Astrocyte (in vitro differentiated cells and primary cell): Measurements from ENCODE around the gene SIGLEC8. TPM values are rescaled to one million over a fixed set of nuclear protein-coding genes. Genes with fewer than 3 reads are reported as not detected.

Experiments used
- DNase-seq: peaks from one replicate; pipeline ENCODE4 v3.0.0-alpha.2; 2010; ENCODE audit warnings: low read depth
- FAIRE-seq: peaks from 2 replicates; lab custom pipeline; 2011; peaks lifted over from hg19 to GRCh38; lab: Jason Lieb, UNC
- H2AFZ ChIP-seq: 2 replicates; pipeline ENCODE4 v1.6.0; 2012; ENCODE audit warnings: low read depth, low read length, inconsistent platforms
- H3K27ac ChIP-seq: 2 replicates; pipeline ENCODE4 v1.5.1; 2011; ENCODE audit warnings: low read depth, low read length, inconsistent platforms
- H3K27me3 ChIP-seq: 2 replicates; pipeline ENCODE4 v1.6.0; 2011; ENCODE audit warnings: low read length, inconsistent platforms; ENCODE audit not compliant: insufficient read depth
- H3K36me3 ChIP-seq: 2 replicates; pipeline ENCODE4 v1.5.1; 2011; ENCODE audit warnings: low read length, inconsistent platforms; ENCODE audit not compliant: insufficient read depth
- H3K4me1 ChIP-seq: 2 replicates; pipeline ENCODE4 v1.5.1; 2011; ENCODE audit warnings: low read length, inconsistent platforms; ENCODE audit not compliant: insufficient read depth
- H3K4me2 ChIP-seq: 2 replicates; pipeline ENCODE4 v1.6.0; 2012; ENCODE audit warnings: low read length, inconsistent platforms
- H3K4me3 ChIP-seq: 2 replicates; pipeline ENCODE4 v1.5.1; 2011; ENCODE audit warnings: low read depth, mild to moderate bottlenecking, low read length, inconsistent platforms; ENCODE audit not compliant: insufficient read depth
- H3K79me2 ChIP-seq: 2 replicates; pipeline ENCODE4 v1.6.0; 2012; ENCODE audit warnings: mild to moderate bottlenecking, low read length, inconsistent platforms; ENCODE audit not compliant: insufficient read depth
- H3K9ac ChIP-seq: 2 replicates; pipeline ENCODE4 v1.6.0; 2012; ENCODE audit warnings: mild to moderate bottlenecking, low read length, inconsistent platforms
- H3K9me3 ChIP-seq: 2 replicates; pipeline ENCODE4 v1.5.1; 2012; ENCODE audit warnings: low read depth, mild to moderate bottlenecking, low read length, inconsistent platforms; ENCODE audit not compliant: insufficient read depth
- H4K20me1 ChIP-seq: 2 replicates; pipeline ENCODE4 v1.6.0; 2012; ENCODE audit warnings: low read length, inconsistent platforms; ENCODE audit not compliant: insufficient read depth
- H3K27ac Mint-ChIP-seq: one replicate; pipeline ENCODE4 v1.8.0; 2021; ENCODE audit warnings: mild to moderate bottlenecking, mixed read lengths; ENCODE audit not compliant: unreplicated experiment
- H3K27me3 Mint-ChIP-seq: one replicate; pipeline ENCODE4 v1.8.0; 2021; ENCODE audit warnings: low read depth, mixed read lengths; ENCODE audit not compliant: unreplicated experiment
- H3K36me3 Mint-ChIP-seq: one replicate; pipeline ENCODE4 v1.8.0; 2021; ENCODE audit warnings: low read depth, mixed read lengths; ENCODE audit not compliant: unreplicated experiment
- H3K4me1 Mint-ChIP-seq: one replicate; pipeline ENCODE4 v1.8.0; 2021; ENCODE audit warnings: low read depth, mixed read lengths; ENCODE audit not compliant: unreplicated experiment
- H3K4me3 Mint-ChIP-seq: one replicate; pipeline ENCODE4 v1.8.0; 2021; ENCODE audit warnings: mild to moderate bottlenecking, moderate library complexity, mixed read lengths; ENCODE audit not compliant: unreplicated experiment
- H3K9me3 Mint-ChIP-seq: one replicate; pipeline ENCODE4 v1.8.0; 2021; ENCODE audit warnings: mild to moderate bottlenecking, mixed read lengths; ENCODE audit not compliant: unreplicated experiment
- EZH2 ChIP-seq: IDR thresholded peaks from 2 replicates; pipeline ENCODE4 v1.6.1; 2012; ENCODE audit warnings: mild to moderate bottlenecking, low read length, inconsistent platforms; ENCODE audit not compliant: insufficient read depth
- total RNA-seq: library from RNA; stranded (reverse); gene quantifications from 2 replicates; pipeline ENCODE4 v1.2.1, GENCODE V29; 2021
- TF ChIP-seq, protein P1 (sequence below): IDR thresholded peaks from 2 replicates; pipeline ENCODE4 v1.5.1; 2011; ENCODE audit warnings: low read depth, mild to moderate bottlenecking, inconsistent platforms, low read length, moderate library complexity; ENCODE audit not compliant: insufficient read depth

The SIGLEC8 gene
- total RNA-seq, 1 donor from 2014 or later, result not detected

DNA sequence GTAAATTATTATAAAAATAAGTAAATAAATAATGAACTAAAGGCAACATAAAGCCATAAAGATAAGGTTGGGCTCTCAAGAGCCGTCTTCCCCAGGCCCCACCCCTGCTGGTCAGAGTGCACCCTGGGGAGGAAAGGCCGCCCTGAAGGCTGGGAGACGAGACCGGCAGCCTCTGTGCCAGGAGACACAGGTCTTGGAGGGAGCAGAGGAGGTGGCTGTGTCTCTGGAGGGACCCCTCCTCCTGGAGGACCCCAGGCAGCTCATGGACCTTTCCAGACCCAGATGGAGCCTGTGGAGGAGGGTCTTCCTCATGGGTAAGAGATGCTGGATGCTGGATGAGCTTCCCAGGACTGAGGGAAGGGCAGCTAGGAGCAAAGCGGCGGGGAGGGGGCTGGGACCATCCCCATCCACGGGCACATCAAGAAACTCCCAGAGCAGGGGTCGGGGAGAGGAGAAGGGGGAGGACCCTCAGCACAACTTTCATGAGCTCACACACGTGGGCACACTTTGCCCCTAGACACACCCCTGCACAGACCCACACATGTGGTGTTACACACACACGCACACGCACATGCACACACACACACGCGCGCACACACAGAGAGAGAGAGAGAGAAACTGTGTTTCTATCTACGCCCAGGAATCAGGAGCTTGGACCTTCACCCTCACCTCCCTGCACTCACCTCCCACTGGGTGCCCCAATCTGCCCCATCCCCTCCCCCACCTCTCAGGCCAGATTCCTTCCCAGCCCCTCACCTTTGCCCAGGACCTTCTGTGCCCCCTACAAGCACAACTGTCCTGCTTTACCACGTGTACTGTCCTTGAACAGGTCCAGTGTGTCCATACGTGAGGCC is 20.4 kb upstream of the SIGLEC8 start, which contains the start of gene CEACAM18:
Gene CEACAM18, plus strand, starts transcription at position 159 of the 854 bp plus-strand sequence.
- no peak within 1 kb of the TSS for H3K4me3 ChIP-seq
- H3K4me2 ChIP-seq, result no peak within 1 kb of the TSS
- peaks cover 2% of the 10 kb centered on the region for H3K9me3 Mint-ChIP-seq
- H3K36me3 Mint-ChIP-seq, result no peaks in the 10 kb centered on the region
- no peak within 1 kb of the TSS for H3K27ac ChIP-seq
- DNase-seq, result no peak
- no peaks in the 10 kb centered on the region for H3K4me1 ChIP-seq
- no peak within 1 kb of the TSS for H3K9ac ChIP-seq
- H4K20me1 ChIP-seq, result no peaks in the 10 kb centered on the region
- no peaks in the 10 kb centered on the region for H3K27me3 ChIP-seq
- no peaks in the 10 kb centered on the region for H3K36me3 ChIP-seq
- FAIRE-seq, result no peak
- no peak within 1 kb of the TSS for H3K27ac Mint-ChIP-seq
- H3K4me1 Mint-ChIP-seq, result no peaks in the 10 kb centered on the region
- H2AFZ ChIP-seq, result no peak within 1 kb of the TSS
- H3K79me2 ChIP-seq, result no peaks in the 10 kb centered on the region
- H3K27me3 Mint-ChIP-seq, result peaks cover 23% of the 10 kb centered on the region
- H3K9me3 ChIP-seq, result peaks cover 12% of the 10 kb centered on the region
- no peak within 1 kb of the TSS for H3K4me3 Mint-ChIP-seq
- TF ChIP-seq, protein P1, sequence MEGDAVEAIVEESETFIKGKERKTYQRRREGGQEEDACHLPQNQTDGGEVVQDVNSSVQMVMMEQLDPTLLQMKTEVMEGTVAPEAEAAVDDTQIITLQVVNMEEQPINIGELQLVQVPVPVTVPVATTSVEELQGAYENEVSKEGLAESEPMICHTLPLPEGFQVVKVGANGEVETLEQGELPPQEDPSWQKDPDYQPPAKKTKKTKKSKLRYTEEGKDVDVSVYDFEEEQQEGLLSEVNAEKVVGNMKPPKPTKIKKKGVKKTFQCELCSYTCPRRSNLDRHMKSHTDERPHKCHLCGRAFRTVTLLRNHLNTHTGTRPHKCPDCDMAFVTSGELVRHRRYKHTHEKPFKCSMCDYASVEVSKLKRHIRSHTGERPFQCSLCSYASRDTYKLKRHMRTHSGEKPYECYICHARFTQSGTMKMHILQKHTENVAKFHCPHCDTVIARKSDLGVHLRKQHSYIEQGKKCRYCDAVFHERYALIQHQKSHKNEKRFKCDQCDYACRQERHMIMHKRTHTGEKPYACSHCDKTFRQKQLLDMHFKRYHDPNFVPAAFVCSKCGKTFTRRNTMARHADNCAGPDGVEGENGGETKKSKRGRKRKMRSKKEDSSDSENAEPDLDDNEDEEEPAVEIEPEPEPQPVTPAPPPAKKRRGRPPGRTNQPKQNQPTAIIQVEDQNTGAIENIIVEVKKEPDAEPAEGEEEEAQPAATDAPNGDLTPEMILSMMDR, result no peak
- no peak for TF ChIP-seq EZH2

DNA sequence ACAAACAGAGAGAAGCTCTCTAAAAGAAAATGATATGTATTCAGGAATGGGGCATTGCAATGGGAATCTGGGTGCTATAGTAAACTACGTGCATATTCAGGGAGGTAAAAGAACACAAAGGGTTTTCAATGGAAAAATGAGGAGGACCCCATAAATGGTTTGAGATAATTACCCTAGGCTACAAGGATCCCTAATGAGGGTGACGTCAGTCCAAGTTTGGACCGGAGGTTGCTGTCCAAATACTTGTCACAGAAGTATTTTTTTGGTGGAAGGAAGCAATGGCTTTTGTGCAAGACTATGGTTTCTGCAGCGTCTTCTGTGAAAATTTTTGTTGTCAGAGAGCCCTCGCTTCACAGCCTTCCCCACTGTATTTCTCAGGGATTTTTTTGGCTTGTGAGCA is 19.1 kb upstream of the SIGLEC8 start:
- no peaks in the 10 kb centered on the region for H3K79me2 ChIP-seq
- Mint-ChIP-seq H3K27ac (no peak overlapping the region), H3K27me3 (peaks cover 36% of the 10 kb centered on the region), H3K36me3 (no peaks in the 10 kb centered on the region), H3K4me1 (no peaks in the 10 kb centered on the region), H3K4me3 (no peak overlapping the region), H3K9me3 (peaks cover 2% of the 10 kb centered on the region)
- H4K20me1 ChIP-seq, result no peaks in the 10 kb centered on the region
- TF ChIP-seq, protein P1, result no peak
- TF ChIP-seq EZH2, result no peak
- FAIRE-seq (no peak), DNase-seq (no peak)
- H3K4me2 ChIP-seq, result no peak overlapping the region
- no peaks in the 10 kb centered on the region for H3K27me3 ChIP-seq
- H3K9me3 ChIP-seq, result peaks cover 12% of the 10 kb centered on the region
- no peak overlapping the region for H3K27ac ChIP-seq
- H3K9ac ChIP-seq, result no peak overlapping the region
- H3K4me1 ChIP-seq, result no peaks in the 10 kb centered on the region
- no peak overlapping the region for H2AFZ ChIP-seq
- H3K4me3 ChIP-seq, result no peak overlapping the region
- no peaks in the 10 kb centered on the region for H3K36me3 ChIP-seq

DNA sequence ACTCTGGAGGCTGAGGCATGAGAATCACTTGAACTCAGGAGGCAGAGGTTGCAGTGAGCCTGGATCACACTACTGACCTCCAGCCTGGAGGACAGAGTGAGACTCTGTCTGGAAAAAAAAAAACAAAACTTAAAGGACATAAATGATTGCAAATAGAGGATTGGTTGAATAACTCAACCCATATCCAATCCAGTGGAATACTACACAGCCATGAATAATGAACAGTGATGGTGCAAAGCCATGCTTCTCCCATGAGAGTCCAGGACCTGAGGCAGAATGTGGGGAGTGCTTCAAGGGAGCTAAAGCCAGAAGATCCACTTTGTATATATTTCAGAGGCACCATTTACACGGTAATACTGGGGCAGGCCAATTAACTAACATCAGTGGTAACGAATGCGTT is 17.9 kb upstream of the SIGLEC8 start:
- H3K27me3 Mint-ChIP-seq, result peaks cover 36% of the 10 kb centered on the region
- no peak for FAIRE-seq

More for the DNA sequence above, 17.9 kb upstream of the SIGLEC8 start:
- TF ChIP-seq EZH2, result no peak
- TF ChIP-seq, protein P1, result no peak
- DNase-seq, result no peak
- Histone ChIP-seq H4K20me1 (no peaks in the 10 kb centered on the region), H3K4me2 (no peak overlapping the region), H2AFZ (no peak overlapping the region), H3K9ac (no peak overlapping the region), H3K27ac (no peak overlapping the region), H3K9me3 (peaks cover 12% of the 10 kb centered on the region), H3K4me1 (no peaks in the 10 kb centered on the region), H3K36me3 (no peaks in the 10 kb centered on the region), H3K4me3 (no peak overlapping the region), H3K27me3 (no peaks in the 10 kb centered on the region), H3K79me2 (no peaks in the 10 kb centered on the region)
- no peak overlapping the region for H3K4me3 Mint-ChIP-seq
- H3K9me3 Mint-ChIP-seq, result peaks cover 2% of the 10 kb centered on the region
- no peaks in the 10 kb centered on the region for H3K36me3 Mint-ChIP-seq
- H3K27ac Mint-ChIP-seq, result no peak overlapping the region
- H3K4me1 Mint-ChIP-seq, result no peaks in the 10 kb centered on the region
